Stimulated activated CD4-positive, alpha-beta T cell treated with anti-CD3 and anti-CD28 coated beads, Interleukin-1b, Interleukin-23, amount 100 ng/mL, for 1 hour (primary cell): ENCODE results near the gene SP1.
"Not testable (repeated sequence)": the region's sequence is repeated elsewhere in the genome, so short reads cannot be mapped to it uniquely, and the experiment has no call there.

Experiments
- DNase-seq, 2 donors: peaks; one replicate each; pipeline ENCODE4 v3.0.0-alpha.2; 2020; ENCODE audit warnings: low read depth in 2 of 2

Gene SP1

GRCh38 chr12:53358836-53359419 lies 21.0 kb upstream of the SP1 start:
- no peak for DNase-seq

GRCh38 chr12:53361638-53362037 lies 18.3 kb upstream of the SP1 start:
- DNase-seq, result not testable (repeated sequence)

- no peak for DNase-seq
These were observed 14.6 kb upstream of the SP1 start for GRCh38 chr12:53365245-53365904.

DNA sequence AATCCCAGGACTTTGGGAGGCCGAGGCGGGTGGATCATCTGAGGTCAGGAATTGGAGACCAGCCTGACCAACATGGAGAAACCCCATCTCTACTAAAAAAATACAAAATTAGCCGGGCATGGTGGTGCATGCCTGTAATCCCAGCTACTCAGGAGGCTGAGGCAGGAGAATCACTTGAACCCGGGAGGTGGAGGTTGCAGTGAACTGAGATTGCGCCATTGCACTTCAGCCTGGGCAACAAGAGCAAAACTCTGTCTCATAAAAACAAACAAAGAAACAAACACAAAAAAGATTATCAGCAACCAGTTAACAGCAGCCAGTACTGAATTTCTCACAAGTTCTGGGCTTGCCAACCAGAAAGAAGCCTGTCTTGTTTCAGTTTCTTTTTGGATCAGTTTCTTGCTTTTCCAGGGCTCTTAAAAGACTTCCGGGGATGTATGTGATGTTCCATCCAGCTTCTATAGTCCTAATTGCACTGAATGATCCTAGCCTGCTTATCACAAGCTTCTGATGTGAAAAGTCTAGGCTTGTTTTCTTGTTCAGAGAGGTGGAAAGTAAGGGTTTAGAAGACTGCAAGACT lies 6.3 kb upstream of the SP1 start:
- not testable (repeated sequence) for DNase-seq

DNA sequence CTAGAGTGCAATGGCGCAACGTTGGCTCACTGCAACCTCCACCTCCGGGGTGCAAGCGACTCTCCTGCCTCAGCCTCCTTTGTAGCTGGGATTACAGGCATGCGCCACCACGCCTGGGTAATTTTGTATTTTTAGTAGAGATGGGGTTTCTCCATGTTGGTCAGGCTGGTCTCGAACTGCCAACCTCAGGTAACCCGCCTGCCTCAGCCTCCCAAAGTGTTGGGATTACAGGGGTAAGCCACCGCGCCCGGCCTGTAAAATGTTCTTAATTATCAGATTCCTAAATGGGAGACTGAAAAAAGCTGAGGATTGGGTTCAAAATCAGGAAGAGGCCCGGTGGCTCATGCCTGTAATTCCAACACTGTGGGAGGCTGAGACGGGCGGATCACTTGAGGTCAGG lies 5.7 kb upstream of the SP1 start:
- DNase-seq, result not testable (repeated sequence)

GRCh38 chr12:53376747-53377146 lies 3.2 kb upstream of the SP1 start:
- no peak for DNase-seq

GRCh38 chr12:53378222-53378621 lies 1.8 kb upstream of the SP1 start:
- no peak for DNase-seq

GRCh38 chr12:53378724-53379388 lies 1.1 kb upstream of the SP1 start:
- no peak for DNase-seq

DNA sequence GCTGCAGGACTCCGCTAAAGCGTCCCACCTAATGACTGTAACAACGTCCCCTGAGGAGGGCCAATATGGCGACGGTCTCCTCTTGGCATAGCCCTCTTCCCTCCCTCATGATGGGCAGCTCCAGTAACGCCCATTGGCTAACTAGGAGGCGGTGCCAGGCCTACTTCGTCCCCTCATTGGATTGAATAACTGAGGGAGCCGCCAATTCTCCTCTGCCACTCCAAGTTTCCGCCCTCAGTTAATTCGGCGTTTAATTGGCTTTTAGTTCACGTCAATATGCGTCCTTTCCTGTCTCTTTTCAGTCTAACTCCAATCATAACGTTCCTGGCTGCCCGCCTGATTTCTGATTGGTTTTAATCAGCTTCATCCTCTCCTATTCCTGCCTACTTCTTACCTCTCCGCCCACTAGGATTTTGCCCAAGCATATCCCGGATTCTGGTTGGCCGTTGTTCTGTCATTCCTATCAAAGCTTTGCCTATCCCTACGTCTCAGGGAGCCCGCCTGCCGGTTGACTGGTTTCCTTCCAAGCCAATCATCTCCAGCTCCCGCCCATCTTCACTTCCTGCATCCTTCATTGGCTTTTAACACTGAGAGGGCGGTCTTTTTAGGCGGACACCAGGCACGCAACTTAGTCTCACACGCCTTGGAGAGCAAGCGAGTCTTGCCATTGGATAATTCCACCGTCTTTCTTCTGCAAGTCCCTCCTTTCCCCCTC lies 430 bp upstream of the SP1 start:
- DNase-seq, result peak; percentile 61 to 99

DNA sequence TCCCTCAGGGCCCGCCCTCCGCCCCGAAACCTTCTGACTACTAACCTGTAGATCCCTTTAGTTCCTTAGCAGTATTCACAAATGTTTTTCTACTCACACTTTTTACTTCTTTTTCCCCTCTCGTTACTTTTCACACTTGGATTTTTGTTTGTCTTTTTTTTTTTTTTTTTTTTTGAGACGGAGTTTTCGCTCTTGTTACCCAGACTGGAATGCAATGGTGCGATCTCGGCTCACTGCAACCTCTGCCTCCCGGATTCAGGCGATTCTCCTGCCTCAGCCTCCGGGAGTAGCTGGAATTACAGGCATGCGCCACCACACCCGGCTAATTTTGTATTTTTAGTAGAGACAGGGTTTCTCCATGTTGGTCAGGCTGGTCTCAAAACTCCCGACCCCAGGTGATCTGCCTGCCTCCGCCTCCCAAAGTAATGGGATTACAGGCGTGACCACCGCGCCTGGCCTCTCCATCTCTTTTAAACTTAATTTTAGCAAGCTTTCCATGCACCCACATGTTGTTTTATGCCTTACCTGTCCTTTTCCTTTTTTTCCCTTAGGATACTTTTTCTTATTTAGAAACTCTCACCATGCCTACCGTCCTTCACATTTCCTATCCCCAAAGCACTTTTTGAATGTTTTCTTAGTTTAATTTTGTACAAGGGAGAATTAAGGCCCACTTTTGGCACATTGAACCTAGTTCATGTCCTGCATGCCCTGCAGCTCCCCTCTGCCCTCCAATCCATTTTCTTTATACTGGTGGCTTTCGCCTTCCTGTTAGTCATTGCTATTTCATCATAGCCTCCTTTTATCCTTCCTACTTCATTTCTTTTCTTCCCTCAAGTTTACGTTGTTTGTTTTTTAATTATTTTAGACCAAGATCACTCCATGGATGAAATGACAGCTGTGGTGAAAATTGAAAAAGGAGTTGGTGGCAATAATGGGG lies 1.1 kb downstream of the SP1 start:
- no peak for DNase-seq

DNA sequence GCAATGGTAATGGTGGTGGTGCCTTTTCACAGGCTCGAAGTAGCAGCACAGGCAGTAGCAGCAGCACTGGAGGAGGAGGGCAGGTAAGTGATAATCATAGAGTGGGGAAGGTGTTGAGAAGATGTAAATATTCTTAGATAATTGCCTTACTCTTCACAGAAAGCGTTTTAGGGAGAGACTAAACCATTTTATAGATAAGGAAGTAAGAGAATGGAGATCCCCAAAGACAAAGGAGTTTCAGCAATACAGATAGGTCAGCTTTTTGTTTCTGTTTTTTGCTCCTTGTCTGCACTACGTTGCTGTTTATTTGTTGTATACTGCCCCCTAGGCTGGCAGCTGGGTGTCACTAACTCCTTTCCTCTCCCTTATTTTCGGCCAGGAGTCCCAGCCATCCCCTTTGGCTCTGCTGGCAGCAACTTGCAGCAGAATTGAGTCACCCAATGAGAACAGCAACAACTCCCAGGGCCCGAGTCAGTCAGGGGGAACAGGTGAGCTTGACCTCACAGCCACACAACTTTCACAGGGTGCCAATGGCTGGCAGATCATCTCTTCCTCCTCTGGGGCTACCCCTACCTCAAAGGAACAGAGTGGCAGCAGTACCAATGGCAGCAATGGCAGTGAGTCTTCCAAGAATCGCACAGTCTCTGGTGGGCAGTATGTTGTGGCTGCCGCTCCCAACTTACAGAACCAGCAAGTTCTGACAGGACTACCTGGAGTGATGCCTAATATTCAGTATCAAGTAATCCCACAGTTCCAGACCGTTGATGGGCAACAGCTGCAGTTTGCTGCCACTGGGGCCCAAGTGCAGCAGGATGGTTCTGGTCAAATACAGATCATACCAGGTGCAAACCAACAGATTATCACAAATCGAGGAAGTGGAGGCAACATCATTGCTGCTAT lies 2.0 kb downstream of the SP1 start:
- no peak for DNase-seq

DNA sequence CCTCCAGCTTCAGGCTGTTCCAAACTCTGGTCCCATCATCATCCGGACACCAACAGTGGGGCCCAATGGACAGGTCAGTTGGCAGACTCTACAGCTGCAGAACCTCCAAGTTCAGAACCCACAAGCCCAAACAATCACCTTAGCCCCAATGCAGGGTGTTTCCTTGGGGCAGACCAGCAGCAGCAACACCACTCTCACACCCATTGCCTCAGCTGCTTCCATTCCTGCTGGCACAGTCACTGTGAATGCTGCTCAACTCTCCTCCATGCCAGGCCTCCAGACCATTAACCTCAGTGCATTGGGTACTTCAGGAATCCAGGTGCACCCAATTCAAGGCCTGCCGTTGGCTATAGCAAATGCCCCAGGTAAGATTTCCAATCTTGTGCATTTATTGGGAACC lies 3.3 kb downstream of the SP1 start:
- DNase-seq, result no peak

DNA sequence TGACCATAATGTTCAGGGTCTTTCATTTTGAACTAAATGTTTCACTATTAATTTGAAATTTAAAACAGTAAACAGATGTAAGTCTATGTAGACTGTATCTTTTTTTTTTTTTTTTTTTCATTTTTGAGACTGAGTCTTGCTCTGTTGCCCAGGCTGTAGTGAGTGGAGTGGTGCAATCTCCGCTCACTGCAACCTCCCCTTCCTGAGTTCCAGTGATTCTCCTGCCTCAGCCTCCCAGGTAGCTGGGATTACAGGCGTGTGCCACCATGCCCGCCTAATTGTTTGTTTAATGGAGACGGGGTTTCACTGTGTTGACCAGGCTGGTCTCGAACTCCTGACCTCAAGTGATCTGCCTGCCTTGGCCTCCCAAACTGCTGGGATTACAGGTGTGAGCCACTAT lies 6.4 kb downstream of the SP1 start:
- not testable (repeated sequence) for DNase-seq

GRCh38 chr12:53388932-53389331 lies 9.0 kb downstream of the SP1 start:
- no peak for DNase-seq

DNA sequence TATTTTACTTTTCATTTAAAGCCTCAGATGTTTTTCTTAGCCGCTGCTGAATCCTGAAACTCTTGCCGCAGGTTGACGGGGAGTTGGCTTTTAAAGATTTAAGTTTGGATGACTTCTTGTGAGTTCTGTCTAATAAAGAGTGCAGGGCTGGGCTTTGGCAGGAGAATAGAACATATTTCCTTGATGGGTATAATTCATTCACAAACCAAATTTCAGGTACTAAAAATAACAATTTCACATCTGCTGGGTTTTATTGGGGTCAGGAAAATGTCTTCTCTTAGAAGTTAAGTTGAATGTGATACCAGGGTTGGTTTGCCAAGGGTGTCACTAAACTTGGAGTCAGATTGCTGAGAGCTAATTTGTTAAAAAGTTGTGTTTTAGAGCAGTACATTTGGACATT lies 9.7 kb downstream of the SP1 start:
- DNase-seq, result no peak

DNA sequence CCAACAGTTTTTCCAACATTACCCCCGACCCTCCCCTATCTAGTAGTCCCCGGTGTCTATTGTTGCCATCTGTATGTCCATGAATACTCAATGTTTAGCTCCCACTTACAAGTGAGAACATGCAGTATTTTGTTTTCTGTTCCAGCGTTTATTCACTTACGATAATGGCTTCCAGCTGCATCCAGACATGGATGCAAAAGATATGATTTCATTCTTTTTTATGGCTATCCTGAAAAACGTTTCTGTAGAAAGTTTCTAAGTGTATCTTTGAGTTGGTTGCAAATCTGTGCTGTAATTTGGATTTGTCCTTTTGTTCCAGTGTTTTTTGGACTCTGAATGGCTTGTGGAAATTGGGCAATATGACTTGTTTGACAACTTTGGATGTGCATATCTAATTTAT lies 11.7 kb downstream of the SP1 start:
- DNase-seq, result no peak

DNA sequence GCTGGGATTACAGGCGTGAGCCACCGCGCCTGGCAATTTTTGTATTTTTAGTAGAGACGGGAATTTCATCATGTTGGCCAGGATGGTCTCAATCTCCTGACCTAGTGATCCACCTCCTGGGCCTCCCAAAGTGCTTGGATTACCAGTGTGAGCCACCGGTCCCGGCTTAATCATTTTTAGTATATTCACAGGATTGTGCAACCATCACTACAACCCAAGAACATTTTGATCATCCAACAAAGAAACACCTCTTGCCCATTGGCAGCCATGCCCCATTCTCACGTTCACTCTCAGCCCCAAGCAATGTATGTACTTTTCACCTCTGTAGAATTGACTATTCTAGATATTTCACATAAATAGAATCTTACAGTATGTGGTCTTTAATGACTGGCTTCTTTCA lies 19.9 kb downstream of the SP1 start:
- no peak for DNase-seq

DNA sequence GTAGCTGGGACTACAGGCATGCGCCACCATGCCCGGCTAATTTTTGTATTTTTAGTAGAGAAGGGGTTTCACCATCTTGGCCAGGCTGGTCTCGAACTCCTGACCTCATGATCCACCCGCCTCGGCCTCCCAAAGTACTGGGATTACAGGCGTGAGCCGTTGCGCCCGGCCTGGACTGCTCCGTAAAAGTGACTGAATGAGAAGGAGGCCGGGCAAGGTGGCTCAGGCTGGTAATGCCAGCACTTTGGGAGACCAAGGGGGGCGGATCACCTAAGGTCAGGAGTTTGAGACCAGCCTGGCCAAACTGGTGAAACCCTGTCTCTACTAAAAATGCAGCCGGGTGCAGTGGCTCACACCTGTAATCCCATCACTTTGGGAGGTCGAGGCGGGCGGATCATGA lies 22.4 kb downstream of the SP1 start:
- not testable (repeated sequence) for DNase-seq

DNA sequence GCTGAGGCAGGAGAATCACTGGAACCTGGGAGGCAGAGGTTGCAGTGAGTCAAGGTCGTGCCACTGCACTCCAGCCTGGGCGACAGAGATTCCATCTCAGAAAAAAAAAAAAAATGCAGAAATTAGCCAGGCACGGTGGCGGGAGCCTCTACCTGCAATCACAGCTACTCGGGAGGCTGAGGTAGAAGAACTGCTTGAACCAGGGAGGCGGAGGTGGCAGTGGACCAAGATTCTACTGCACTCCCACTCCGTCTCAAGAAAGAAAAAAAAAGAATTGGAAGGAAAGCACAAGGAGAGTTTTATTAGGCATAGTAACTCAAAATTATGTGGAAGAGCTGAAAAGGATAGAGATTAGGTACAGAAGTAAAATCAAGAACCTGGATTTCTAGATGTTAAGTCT lies 22.9 kb downstream of the SP1 start:
- DNase-seq, result no peak

GRCh38 chr12:53410951-53411350 lies 31.0 kb downstream of the SP1 start:
- no peak for DNase-seq
